Stomach (tissue), 9 donors: Measurements from ENCODE around the gene MTHFSD. TPM values are rescaled to one million over a fixed set of nuclear protein-coding genes. Genes with fewer than 3 reads are reported as not detected.

Experiments used
- DNase-seq, 2 donors: peaks; one replicate each; pipeline versions ENCODE4 v3.0.0 to v3.0.0-alpha.2; 2013 to 2019
- H3K27ac ChIP-seq, 5 donors: fragments of 200-600 bp in 4 of 5; sonication (generic) in 4 of 5; one replicate each; pipeline ENCODE4 v1.5.1; 2013 to 2019; ENCODE audit warnings: mild to moderate bottlenecking in 1 of 5, moderate library complexity in 1 of 5
- H3K27me3 ChIP-seq, 3 donors: fragments of 200-600 bp; sonication (generic); one replicate each; pipeline ENCODE4 v1.5.1; 2017 to 2019; ENCODE audit warnings: mixed run types in 1 of 3
- H3K36me3 ChIP-seq, 4 donors: fragments of 200-600 bp; sonication (generic); 1 replicate in 3 of 4; 2 replicates in 1 of 4; pipeline ENCODE4 v1.5.1; 2016 to 2019
- H3K4me1 ChIP-seq, 4 donors: fragments of 200-600 bp; sonication (generic); one replicate each; pipeline ENCODE4 v1.5.1; 2016 to 2019
- H3K4me3 ChIP-seq, 4 donors: fragments of 200-600 bp; sonication (generic) in 3 of 4; one replicate each; pipeline ENCODE4 v1.5.1; 2016 to 2019; ENCODE audit warnings: mild to moderate bottlenecking in 1 of 4
- H3K9me3 ChIP-seq, 4 donors: fragments of 200-600 bp; sonication (generic); one replicate each; pipeline ENCODE4 v1.5.1; 2016 to 2019
- EP300 ChIP-seq: sonication (generic); formaldehyde crosslinking; IDR thresholded peaks from one replicate; pipeline ENCODE4 v1.6.1; 2017; ENCODE audit warnings: antibody characterized with exemption
- POLR2A ChIP-seq, 4 donors: fragments of 450-650 bp; IDR thresholded peaks; one replicate each; pipeline ENCODE4 v1.6.1; 2016; ENCODE audit warnings: antibody characterized with exemption in 4 of 4, control low read depth in 2 of 4, mild to moderate bottlenecking in 1 of 4, moderate library complexity in 1 of 4
- POLR2AphosphoS5 ChIP-seq, 3 donors: sonication (generic); formaldehyde crosslinking; IDR thresholded peaks; one replicate each; pipeline ENCODE4 v1.6.1; 2016; ENCODE audit warnings: antibody characterized with exemption in 3 of 3
- WGBS, 5 donors: extraction: QIAGEN DNeasy Blood & Tissue Kit in 3 of 5; methylation state at CpG; one replicate each; pipeline versions ENCODE4 v1.1.5 to v1.1.7; 2013 to 2018; 5-methylcytosine and 5-hydroxymethylcytosine counted together
- intact Hi-C: fragments of 100-400 bp; cut with DNase I; formaldehyde crosslinking; loops from one replicate; pipeline ENCODE4 v1.15.1; 2023; ENCODE audit warnings: low total_unique reads
- polyA plus RNA-seq, 3 donors: library from polyadenylated mRNA; stranded (reverse); fragments of 200-250 nt; gene quantifications; one replicate each; pipeline ENCODE4 v1.2.3, GENCODE V29; 2013
- total RNA-seq, 5 donors: library from RNA; depleted of rRNA; stranded (reverse); fragments of >200 nt; gene quantifications; one replicate each; pipeline versions ENCODE4 v1.1.0 to v1.2.3, GENCODE V29; 2014 to 2016
- TF ChIP-seq, protein P1 (sequence below), 7 experiments: fragments of 450-650 bp in 4 of 7; fragments of 200-600 bp in 3 of 7; sonication (generic) in 3 of 7; IDR thresholded peaks; one replicate each; pipeline ENCODE4 v1.5.1; 2016 to 2019; ENCODE audit warnings: antibody characterized with exemption in 7 of 7, control low read depth in 2 of 7, mild to moderate bottlenecking in 1 of 7
- donor health status: healthy with polysubstance abuse.
- donor health status: Bipolar disorder and iron deficiency.
- donor health status: healthy.

The MTHFSD gene
- total and polyA plus RNA-seq, 8 donors = 3.5 to 23.1 (median 7.7) TPM

DNA sequence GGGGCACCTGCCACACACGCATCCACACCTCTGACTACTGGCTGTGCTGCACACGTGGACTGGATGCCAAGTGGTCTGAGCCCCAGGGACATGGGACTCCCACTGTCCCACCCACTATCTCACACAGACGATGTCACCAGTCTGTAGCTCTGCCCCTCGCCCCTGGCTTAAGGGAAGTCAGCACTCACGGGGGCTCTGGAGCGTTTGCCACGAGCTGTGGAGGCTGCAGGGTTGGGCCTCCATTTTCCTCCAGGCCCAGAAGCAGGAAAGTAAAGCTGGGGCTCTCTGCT is 22.6 kb downstream of the MTHFSD start:
- H3K4me3 ChIP-seq = no peak overlapping the region
- H3K9me3 ChIP-seq = no peaks in the 10 kb centered on the region
- peaks cover under 1 to 71% (median 55%) of the 10 kb centered on the region in 4 donors for H3K36me3 ChIP-seq
- intact Hi-C loops = no loop called here
- no peak overlapping the region for H3K27ac ChIP-seq
- no peak for DNase-seq
- TF ChIP-seq, protein P1, sequence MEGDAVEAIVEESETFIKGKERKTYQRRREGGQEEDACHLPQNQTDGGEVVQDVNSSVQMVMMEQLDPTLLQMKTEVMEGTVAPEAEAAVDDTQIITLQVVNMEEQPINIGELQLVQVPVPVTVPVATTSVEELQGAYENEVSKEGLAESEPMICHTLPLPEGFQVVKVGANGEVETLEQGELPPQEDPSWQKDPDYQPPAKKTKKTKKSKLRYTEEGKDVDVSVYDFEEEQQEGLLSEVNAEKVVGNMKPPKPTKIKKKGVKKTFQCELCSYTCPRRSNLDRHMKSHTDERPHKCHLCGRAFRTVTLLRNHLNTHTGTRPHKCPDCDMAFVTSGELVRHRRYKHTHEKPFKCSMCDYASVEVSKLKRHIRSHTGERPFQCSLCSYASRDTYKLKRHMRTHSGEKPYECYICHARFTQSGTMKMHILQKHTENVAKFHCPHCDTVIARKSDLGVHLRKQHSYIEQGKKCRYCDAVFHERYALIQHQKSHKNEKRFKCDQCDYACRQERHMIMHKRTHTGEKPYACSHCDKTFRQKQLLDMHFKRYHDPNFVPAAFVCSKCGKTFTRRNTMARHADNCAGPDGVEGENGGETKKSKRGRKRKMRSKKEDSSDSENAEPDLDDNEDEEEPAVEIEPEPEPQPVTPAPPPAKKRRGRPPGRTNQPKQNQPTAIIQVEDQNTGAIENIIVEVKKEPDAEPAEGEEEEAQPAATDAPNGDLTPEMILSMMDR (IDR thresholded peaks at IDR 0.05) = no peak
- TF ChIP-seq POLR2A (IDR thresholded peaks at IDR 0.05) (no peak), POLR2AphosphoS5 (IDR thresholded peaks at IDR 0.05) (no peak), EP300 (no peak)
- H3K4me1 ChIP-seq = peaks cover 0 to 17% (median 10%) of the 10 kb centered on the region in 4 donors
- 92 to 100% (median 95%) methylated on average over 7 of the region's 7 CpGs for WGBS, 5 donors
- no peaks in the 10 kb centered on the region for H3K27me3 ChIP-seq

DNA sequence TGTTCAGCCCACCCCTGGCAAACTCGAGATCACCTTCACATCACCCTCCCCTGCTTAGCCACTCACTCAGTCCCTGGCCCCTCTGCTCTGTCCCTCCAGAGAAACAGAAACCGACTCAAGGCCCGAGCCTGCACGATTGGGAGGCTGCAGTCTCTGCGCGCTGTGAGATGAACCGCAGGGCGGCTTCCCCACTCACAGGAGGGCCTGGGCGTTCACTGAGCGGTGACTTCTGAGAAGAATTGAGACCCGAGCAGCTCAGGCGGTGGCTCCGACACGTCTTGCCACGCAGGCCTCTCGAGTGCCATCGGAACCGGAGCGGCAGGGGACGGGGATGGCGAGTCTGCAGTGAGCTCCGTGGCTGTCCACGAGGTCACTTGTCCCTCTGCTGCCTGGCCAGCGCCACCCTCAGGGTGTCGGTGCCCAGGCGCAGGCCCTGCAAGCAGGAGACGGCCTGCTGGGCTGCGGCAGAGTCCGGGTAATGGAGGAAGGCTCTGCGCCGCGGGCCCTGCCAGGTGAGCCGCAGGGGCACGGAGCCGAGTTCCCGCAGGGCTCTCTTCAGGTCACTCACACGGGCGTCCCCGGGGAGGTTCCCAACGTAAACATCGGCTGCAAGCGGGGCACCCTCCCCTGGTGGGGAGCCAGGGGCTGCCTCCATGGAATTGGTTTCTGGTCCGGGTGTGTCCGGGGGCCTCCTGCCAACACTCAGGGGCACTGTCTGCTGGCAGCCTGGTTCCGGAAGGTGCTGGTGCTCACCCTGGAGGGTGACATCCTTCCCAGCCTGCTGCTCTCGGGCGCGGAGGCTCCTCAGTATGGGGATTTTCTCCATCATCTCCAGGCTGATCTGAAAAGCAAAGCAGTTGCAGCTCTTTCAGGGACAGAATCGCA is 23.2 kb downstream of the MTHFSD start:
- TF ChIP-seq POLR2AphosphoS5 (IDR thresholded peaks at IDR 0.05) (no peak), POLR2A (IDR thresholded peaks at IDR 0.05) (no peak), EP300 (no peak)
- TF ChIP-seq, protein P1 (IDR thresholded peaks at IDR 0.05) = no peak
- no peaks in the 10 kb centered on the region for H3K27me3 ChIP-seq
- 88 to 94% (median 92%) methylated on average over 20 to 49 of the region's 49 CpGs for WGBS, 5 donors
- H3K4me3 ChIP-seq = no peak overlapping the region
- intact Hi-C loops = no loop called here
- no peak for DNase-seq
- H3K9me3 ChIP-seq = no peaks in the 10 kb centered on the region
- peaks cover 0 to 17% (median 10%) of the 10 kb centered on the region in 4 donors for H3K4me1 ChIP-seq
- H3K36me3 ChIP-seq = peaks cover 0 to 65% (median 50%) of the 10 kb centered on the region in 4 donors
- H3K27ac ChIP-seq = peak overlapping the region; percentile 33 to 81 (median 71)

DNA sequence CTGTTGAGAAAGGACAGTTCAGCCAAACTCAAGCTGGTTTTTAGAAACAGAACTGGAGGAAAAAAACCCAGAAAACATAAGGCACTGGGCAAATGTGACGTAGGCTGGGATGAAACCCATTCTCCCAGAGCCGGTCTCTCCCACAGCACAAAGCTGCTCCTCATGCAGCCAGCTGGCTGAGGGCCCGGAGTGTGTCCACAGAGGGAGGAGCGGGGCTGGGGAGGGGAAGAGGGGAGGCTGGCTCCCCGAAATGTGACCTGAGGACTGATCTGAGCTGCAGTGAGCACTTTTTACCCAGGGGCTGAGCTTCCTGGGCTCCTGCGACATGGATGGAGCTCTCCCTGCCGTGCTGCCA is 23.9 kb downstream of the MTHFSD start:
- intact Hi-C loops = no loop called here
- WGBS, 5 donors = 40 to 71% (median 59%) methylated on average over 5 to 7 of the region's 7 CpGs
- Histone ChIP-seq H3K9me3 (no peaks in the 10 kb centered on the region), H3K4me1 (peaks cover 0 to 17% (median 10%) of the 10 kb centered on the region in 4 donors), H3K27me3 (no peaks in the 10 kb centered on the region), H3K4me3 (no peak overlapping the region), H3K36me3 (peaks cover 0 to 58% (median 42%) of the 10 kb centered on the region in 4 donors), H3K27ac (peak overlapping the region; percentile 33 to 81 (median 71))
- DNase-seq = peak in 1 of 2 donors; percentile 91
- TF ChIP-seq POLR2A (IDR thresholded peaks at IDR 0.05) (no peak), POLR2AphosphoS5 (IDR thresholded peaks at IDR 0.05) (peak in 1 of 3 donors; percentile 10)

DNA sequence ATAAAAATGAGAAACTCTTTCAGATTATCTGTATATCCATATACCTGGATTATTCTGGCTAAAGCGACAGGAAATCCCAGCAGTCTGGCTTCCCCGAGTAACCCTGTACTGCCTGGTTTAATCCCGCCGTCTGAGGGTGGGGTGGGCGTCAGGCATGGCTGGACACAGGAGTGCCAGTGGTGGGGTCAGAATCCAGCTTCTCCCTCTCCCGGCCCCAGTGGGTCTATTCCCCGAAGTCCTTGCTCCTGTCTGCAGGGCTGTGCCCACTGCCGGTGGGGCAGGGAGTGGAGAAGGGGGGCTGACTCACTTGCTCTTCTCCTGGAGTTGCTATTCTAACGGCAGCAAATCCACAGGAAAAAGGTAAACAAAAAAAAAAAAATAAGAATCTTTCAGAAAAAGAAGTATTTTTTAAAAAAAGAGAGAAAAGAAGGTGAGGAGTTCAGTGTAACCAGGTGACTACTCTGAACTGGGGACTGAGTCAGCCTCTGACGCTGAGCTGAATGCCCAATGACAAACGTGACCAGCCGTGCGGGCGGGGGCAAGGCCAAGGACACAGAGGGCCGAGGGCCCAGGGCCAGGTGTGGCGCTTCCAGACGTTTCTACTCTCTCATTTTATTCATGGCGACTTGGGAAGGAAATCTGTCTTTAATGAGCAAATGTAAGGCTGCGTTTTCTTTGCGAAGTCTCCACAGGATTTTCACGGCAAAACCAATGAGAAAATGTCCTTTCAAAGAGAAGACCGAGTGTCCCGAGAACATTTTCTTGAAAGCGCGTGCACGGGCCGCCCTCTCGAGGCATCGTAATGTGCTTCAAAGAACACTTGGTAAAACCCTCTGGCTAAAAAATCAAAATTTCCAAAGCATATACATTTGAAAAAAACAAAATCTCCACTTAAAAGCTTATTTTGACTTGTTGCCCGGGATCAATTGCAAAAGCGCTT is 24.5 kb downstream of the MTHFSD start:
- H3K4me1 ChIP-seq = peaks cover 0 to 17% (median 10%) of the 10 kb centered on the region in 4 donors
- no peak for DNase-seq
- peaks cover 0 to 51% (median 36%) of the 10 kb centered on the region in 4 donors for H3K36me3 ChIP-seq
- peak overlapping the region; percentile 14 to 81 (median 71) for H3K27ac ChIP-seq
- H3K4me3 ChIP-seq = no peak overlapping the region
- TF ChIP-seq POLR2A (IDR thresholded peaks at IDR 0.05) = no peak
- 75 to 86% (median 79%) methylated on average over 31 of the region's 31 CpGs for WGBS, 5 donors
- intact Hi-C loops = no loop called here
- H3K9me3 ChIP-seq = no peaks in the 10 kb centered on the region
- no peaks in the 10 kb centered on the region for H3K27me3 ChIP-seq

DNA sequence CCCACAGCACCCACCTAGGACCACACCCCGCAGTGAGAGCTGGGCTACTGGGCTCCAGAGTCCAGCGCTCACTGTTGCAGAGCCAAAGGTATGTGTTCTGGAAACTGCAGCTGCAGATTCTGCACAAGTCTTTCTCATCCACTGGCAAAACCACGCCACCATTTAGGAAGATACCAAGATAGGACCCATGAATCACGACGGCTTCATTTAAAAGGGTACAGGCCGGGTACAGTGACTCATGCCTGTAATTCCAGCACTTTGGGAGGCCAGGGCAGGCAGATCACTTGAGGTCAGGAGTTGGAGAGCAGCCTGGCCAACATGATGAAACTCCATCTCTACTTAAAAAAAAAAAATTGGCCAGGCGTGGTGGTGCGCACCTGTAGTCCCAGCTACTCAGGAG is 25.9 kb downstream of the MTHFSD start:
- Histone ChIP-seq H3K9me3 (no peaks in the 10 kb centered on the region), H3K36me3 (peaks cover 0 to 40% (median 29%) of the 10 kb centered on the region in 4 donors), H3K4me3 (no peak overlapping the region), H3K27ac (no peak overlapping the region), H3K4me1 (peaks cover 0 to 17% (median 10%) of the 10 kb centered on the region in 4 donors), H3K27me3 (no peaks in the 10 kb centered on the region)
- WGBS, 5 donors = 83 to 95% (median 89%) methylated on average over 8 of the region's 8 CpGs
- DNase-seq = no peak
- intact Hi-C loops = loop anchor here (10.0 kb wide), 1 partner anchor 704 kb away; no protein-coding TSS in a partner anchor
- TF ChIP-seq EP300 = no peak
- TF ChIP-seq POLR2A (IDR thresholded peaks at IDR 0.05) = no peak
- TF ChIP-seq, protein P1 (IDR thresholded peaks at IDR 0.05) = no peak
- TF ChIP-seq POLR2AphosphoS5 (IDR thresholded peaks at IDR 0.05) = no peak
